Stimulated activated CD8-positive, alpha-beta memory T cell treated with anti-CD3 and anti-CD28 coated beads, Interleukin-12 subunit alpha, Interleukin-12 subunit beta, amount 100 ng/mL, for 1 hour (primary cell): ENCODE results near the gene SLC1A3.
"Not testable (repeated sequence)": the region's sequence is repeated elsewhere in the genome, so short reads cannot be mapped to it uniquely, and the experiment has no call there.

Source experiments
- DNase-seq: peaks from one replicate; pipeline ENCODE4 v3.0.0-alpha.2; 2020; ENCODE audit warnings: low read depth

SLC1A3 gene

GRCh38 chr5:36606428-36607113 lies at the start of gene SLC1A3:
Gene SLC1A3, plus strand, starts transcription at chr5:36606606. Its CDS starts 1,818 bp downstream, at chr5:36608424.
- DNase-seq = no peak

DNA sequence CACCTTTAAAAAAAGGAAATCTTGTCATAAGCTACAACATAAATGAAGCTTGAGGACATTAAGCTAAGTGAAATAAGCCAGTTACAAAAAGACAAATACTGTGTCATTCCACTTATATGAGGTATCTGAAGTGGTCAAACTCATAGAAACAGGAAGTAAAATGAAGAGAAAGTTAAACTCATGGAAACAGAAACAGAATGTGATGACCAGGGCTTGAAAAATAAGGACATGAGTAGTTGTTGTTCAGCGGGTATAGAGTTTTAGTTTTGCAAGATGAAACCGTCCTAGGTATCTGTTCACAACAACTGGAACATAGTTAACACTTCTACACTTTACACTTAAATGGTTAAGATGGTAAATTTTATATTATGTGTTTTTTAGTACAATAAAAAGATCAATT lies 47.8 kb upstream of the SLC1A3 start:
- no peak for DNase-seq

DNA sequence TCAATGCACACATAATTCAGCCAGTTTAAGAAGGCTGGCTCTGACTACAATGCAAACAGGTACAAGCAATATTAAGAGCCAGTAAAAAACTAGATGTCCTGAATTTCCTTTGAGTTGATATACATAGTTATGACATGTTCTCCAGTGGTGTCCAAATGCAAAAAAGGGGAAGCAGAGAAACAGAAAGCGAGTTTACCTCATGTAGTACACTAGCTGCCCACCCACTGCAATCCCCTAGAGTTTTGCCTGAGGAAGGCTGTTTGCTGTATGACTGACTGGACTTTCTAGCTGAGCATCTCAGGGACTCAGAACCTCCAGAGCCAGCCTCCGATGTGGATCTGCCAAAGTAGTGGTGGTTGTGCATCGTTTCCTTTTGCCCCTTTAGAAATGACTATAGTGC lies 44.8 kb upstream of the SLC1A3 start:
- DNase-seq = no peak

- DNase-seq = no peak
Measured at GRCh38 chr5:36569491-36569890, 36.9 kb upstream of the SLC1A3 start.

DNA sequence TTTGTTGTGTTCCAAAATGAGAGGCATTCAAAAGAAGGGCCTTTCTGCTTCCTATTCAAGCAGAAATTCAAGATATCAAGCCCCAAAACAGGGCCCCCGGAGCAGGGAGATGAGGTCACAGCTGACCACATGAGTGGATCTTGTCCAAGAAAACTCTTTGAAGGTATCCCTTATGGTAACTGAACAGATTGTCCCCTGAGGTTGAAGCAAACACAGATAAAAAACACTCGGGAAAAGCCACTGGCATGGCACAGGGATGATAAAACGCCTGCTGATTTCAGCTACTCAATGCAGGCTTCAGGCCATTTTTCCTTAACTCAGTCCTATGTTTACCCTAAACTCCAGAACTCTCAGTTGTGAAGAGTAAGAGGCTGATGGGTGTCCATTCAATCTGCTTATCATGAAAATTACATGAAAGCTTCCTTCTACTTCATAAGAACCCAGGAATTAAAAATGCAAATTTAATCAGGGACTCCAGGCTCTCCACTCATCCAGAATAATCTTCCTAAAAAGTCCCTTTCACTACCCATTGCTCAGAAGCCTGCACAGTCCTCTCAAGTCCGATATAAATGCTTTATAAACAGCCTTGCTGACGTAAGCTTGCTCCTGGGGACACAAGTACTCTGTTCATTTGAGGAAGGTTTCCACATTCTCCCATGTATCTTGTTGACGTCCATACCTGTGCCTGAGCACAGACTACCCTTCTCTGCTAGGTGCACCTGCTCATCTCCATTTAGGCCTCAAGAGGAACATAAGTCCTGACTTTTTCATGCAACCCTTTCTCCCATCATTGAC lies 35.9 kb upstream of the SLC1A3 start:
- DNase-seq = no peak

- no peak for DNase-seq
Measured at GRCh38 chr5:36571401-36572042, 34.9 kb upstream of the SLC1A3 start.

GRCh38 chr5:36573438-36573837 lies 33.0 kb upstream of the SLC1A3 start:
- DNase-seq = no peak

DNA sequence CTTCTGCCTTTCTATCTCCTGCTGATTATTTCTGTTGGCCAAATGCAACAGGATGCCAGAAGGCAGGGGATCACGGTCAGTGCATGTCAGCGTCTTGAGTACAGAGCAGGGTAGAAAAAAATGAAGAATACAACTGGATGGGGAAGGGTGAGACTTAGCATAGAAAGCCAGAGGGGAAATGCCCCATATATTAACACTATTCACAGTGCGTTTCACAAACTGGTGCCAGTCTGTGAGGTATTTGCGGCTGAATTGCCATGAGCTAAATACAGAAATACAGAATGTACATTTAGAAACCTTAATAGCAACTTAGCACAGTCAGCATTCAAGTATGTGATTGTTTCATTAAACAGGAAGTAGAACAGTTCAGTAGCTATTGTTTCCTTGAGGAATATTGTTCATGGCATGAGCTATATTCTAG lies 31.0 kb upstream of the SLC1A3 start:
- DNase-seq = no peak

DNA sequence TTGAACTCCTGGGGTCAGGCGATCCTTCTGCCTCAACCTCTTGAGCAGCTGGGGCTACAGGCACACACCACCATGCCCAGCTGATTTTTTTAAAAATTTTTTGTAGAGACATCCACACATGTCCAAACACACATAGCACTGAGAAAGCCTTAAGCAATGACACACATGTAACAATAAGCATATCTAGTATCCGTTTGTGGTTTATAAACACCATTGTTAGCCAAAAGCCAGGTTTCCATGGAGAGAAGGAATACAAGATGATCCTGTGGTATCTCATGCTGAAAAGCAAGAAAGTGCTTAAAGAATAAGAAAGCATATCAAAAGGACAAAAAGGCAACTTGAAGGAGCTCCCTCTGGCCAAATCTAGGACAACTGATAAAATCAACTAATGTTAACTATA lies 29.7 kb upstream of the SLC1A3 start:
- DNase-seq = no peak

DNA sequence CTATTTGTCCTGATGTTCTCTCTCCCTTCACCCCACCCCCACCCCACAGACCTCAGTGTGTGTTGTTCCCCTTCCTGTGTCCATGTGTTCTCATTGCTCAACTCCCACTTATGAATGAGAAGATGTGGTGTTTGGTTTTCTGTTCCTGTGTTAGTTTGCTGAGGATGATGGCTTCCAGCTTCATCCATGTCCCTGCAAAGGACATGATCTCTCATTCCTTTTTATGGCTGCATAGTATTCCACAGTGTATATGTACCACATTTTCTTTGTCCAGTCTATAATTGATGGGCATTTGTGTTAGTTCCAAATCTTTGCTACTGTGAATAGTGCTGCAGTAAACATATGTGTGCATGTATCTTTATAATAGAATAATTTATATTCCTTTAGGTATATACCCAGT lies 26.5 kb upstream of the SLC1A3 start:
- not testable (repeated sequence) for DNase-seq

- DNase-seq = no peak
Measured at GRCh38 chr5:36581070-36581469, 25.3 kb upstream of the SLC1A3 start.

- no peak for DNase-seq
Measured at GRCh38 chr5:36584009-36584875, 22.2 kb upstream of the SLC1A3 start.

- no peak for DNase-seq
Measured at GRCh38 chr5:36585701-36586100, 20.7 kb upstream of the SLC1A3 start.

GRCh38 chr5:36587354-36587753 lies 19.1 kb upstream of the SLC1A3 start:
- no peak for DNase-seq

DNA sequence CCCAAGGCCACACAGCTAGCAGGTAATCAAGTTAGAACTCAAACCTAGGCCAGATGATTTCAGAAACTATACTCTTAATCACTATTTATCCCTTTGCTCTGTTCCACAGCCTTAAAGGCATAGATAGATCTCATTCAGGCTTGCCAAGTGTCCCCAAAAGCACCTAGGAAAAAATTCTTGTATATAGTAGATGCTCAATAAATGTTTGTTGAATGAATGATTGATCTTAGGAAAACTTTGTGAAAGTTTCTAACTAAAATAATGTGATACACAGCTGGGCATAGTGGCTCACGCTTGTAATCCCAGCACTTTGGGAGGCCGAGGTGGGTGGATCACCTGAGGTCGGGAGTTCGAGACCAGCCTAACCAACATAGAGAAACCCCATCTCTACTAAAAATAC lies 16.7 kb upstream of the SLC1A3 start:
- DNase-seq = not testable (repeated sequence)

GRCh38 chr5:36590513-36591286 lies 15.7 kb upstream of the SLC1A3 start:
- no peak for DNase-seq

DNA sequence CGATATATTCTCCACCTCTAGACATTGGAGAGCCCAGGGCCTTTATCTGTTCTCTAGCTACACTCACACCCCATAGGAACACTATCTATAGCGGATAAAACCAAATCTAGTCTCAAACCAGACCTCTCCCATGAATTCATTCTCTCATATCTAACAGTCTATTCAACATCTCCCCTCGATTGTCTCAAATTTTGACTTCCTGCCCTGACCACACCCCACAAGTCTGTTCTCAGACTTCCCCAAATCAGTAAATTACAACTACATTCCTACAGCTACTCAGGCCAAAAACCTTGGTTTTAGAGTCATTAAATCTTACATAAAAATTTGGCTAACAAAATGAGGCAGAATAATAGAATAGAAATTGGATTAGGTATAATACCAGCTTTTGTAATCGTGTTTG lies 12.5 kb upstream of the SLC1A3 start:
- no peak for DNase-seq

GRCh38 chr5:36596247-36596646 lies 10.2 kb upstream of the SLC1A3 start:
- DNase-seq = no peak

DNA sequence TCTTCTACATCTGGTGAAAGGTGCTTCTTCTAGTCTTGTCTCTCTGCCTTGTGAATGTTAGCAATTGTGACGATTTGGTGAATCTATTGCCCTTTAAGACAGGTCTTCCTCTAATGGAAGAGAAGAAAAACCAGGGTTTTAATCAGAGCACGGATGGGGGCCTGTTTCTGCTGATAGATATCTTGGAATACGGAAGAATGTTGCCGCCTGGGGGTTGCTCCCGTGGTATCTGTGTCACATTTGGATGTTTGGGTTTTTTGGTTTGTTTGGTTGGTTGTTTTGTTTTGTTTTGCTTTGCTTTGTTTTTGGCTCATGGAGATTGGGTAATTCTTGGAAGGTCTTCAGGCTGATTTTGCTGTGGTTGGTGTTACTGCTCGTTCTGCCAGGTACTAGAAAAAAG lies 9.7 kb upstream of the SLC1A3 start:
- no peak for DNase-seq

GRCh38 chr5:36598045-36598444 lies 8.4 kb upstream of the SLC1A3 start:
- no peak for DNase-seq
